Measurements from ENCODE around the gene ATP2A1.
A peak's percentile ranks its signal among the peaks of the same experiment; 100 is the strongest.
"Not testable (repeated sequence)": the region's sequence is repeated elsewhere in the genome, so short reads cannot be mapped to it uniquely, and the experiment has no call there.

ATP2A1 gene

DNA sequence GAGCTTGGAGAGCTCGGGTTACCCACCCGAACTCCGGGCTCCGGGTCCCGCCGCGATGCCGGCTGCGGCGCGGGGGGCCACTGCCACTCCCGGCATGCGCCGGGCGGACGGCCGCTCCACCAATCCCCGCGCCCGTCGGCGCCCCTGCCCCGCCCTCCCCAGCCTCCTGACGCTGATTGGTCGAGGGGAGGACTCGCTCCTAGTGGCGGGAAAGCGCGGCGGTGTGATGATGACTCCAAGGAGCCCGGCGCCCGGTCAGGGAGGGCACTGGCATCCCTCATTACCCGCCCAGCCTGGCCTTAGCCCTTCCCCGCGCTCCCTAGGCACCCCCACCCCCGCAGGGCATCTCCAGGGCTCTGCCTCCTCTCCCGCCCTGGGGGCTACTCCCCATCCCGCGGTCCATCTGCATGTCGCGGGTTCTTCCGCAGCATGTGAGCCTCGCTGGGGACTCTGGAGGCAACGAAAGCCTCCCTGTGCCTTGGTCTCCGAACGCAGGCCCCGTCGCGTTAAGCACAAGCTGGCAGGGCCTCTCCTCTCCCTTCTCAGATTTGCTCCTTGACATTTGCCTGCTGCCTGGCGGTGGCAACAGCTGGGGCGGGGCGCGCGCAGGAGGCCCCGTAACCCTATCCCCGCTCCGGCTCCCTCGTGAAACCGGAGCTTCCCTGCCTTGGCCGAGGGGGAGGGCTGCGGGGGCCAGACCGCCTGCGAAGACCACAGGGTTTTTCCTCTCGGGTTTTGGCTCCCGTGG, 1.7 kb downstream of the ATP2A1 start:
- peak overlapping the region; percentile 77 for H3K27ac ChIP-seq (ENCODE audit: low read length)
- peak overlapping the region; percentile 95 for H2AFZ ChIP-seq (ENCODE audit: low read depth, low read length)
- no peaks in the 10 kb centered on the region for H4K20me1 ChIP-seq (ENCODE audit: insufficient read depth, low read length)
- peaks cover 23% of the 10 kb centered on the region for H3K4me1 ChIP-seq (ENCODE audit: insufficient read depth, low read length)
- H3K4me3 ChIP-seq (ENCODE audit: low read depth in 1 of 2, low read length in 2 of 2): peak overlapping the region; percentile 65 to 68
- peak overlapping the region; percentile 75 for H3K9ac ChIP-seq (ENCODE audit: low read depth, low read length)
- no peaks in the 10 kb centered on the region for H3K27me3 ChIP-seq (ENCODE audit: insufficient read depth, low read length, poor library complexity)
- H3K79me2 ChIP-seq (ENCODE audit: insufficient read depth, low read length): peaks cover 7% of the 10 kb centered on the region
- H3K36me3 ChIP-seq (ENCODE audit: insufficient read depth, low read length): no peaks in the 10 kb centered on the region
- H3K9me3 ChIP-seq (ENCODE audit: insufficient read depth, low read length, severe bottlenecking): no peaks in the 10 kb centered on the region
- no peak for TF ChIP-seq EZH2 (IDR thresholded peaks at IDR 0.05; ENCODE audit: borderline replicate concordance, low read depth, low read length, severe bottlenecking)
- TF ChIP-seq, protein P1, sequence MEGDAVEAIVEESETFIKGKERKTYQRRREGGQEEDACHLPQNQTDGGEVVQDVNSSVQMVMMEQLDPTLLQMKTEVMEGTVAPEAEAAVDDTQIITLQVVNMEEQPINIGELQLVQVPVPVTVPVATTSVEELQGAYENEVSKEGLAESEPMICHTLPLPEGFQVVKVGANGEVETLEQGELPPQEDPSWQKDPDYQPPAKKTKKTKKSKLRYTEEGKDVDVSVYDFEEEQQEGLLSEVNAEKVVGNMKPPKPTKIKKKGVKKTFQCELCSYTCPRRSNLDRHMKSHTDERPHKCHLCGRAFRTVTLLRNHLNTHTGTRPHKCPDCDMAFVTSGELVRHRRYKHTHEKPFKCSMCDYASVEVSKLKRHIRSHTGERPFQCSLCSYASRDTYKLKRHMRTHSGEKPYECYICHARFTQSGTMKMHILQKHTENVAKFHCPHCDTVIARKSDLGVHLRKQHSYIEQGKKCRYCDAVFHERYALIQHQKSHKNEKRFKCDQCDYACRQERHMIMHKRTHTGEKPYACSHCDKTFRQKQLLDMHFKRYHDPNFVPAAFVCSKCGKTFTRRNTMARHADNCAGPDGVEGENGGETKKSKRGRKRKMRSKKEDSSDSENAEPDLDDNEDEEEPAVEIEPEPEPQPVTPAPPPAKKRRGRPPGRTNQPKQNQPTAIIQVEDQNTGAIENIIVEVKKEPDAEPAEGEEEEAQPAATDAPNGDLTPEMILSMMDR (IDR thresholded peaks at IDR 0.05; ENCODE audit: borderline replicate concordance, extremely low read depth, low read length, poor library complexity, severe bottlenecking): no peak
- peak overlapping the region; percentile 74 for H3K4me2 ChIP-seq (ENCODE audit: insufficient read depth, low read length)
- ATAC-seq (ENCODE audit: insufficient read depth, low read depth): peak; percentile 91
- peak; percentile 90 for DNase-seq

DNA sequence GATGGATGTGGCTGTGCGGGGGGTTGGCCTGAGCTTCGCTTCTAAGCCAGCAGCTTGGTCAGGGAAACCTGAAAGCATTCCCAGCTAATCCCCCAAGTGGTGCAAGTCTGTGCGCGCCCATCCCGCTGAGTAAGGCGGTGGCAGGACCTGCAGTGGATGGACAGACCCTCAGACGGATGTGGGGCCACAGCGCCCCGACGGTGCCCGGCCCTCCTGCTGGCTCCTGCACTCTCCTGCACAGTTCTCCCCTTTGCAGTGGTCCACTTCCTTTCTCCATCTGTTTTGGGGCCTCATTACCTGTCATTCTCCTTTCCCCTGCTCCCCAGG, 2.3 kb downstream of the ATP2A1 start:
- peak overlapping the region; percentile 95 for H2AFZ ChIP-seq (ENCODE audit: low read depth, low read length)
- no peak for ATAC-seq (ENCODE audit: insufficient read depth, low read depth)

DNA sequence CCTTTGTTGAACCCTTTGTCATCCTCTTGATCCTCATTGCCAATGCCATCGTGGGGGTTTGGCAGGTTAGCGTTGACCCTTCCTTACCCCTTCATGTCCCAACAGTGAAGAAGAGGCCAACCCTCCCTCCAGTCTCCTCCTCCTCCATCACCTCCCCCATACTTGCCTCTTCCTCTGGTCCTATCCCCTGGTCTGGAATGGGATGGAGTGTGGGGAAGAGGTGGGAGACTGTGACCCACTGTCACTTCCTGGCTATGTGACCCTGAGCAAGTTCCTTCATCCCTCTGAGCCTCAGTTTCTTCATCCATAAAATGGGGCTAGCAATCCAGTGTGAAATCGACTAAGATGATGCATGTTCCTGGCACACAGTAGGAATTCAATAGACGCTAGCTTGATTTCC, 2.7 kb downstream of the ATP2A1 start:
- peaks cover 23% of the 10 kb centered on the region for H3K4me1 ChIP-seq (ENCODE audit: insufficient read depth, low read length)
- H3K4me2 ChIP-seq (ENCODE audit: insufficient read depth, low read length): no peak overlapping the region
- no peaks in the 10 kb centered on the region for H4K20me1 ChIP-seq (ENCODE audit: insufficient read depth, low read length)
- H3K36me3 ChIP-seq (ENCODE audit: insufficient read depth, low read length): no peaks in the 10 kb centered on the region
- H3K27ac ChIP-seq (ENCODE audit: low read length): no peak overlapping the region
- peak overlapping the region; percentile 95; the same call in 1 of the 2 replicates for H2AFZ ChIP-seq (ENCODE audit: low read depth, low read length)
- no peak for TF ChIP-seq EZH2 (IDR thresholded peaks at IDR 0.05; ENCODE audit: borderline replicate concordance, low read depth, low read length, severe bottlenecking)
- TF ChIP-seq, protein P1 (IDR thresholded peaks at IDR 0.05; ENCODE audit: borderline replicate concordance, extremely low read depth, low read length, poor library complexity, severe bottlenecking): no peak
- H3K27me3 ChIP-seq (ENCODE audit: insufficient read depth, low read length, poor library complexity): no peaks in the 10 kb centered on the region
- ATAC-seq (ENCODE audit: insufficient read depth, low read depth) (no peak), DNase-seq (no peak)
- H3K9me3 ChIP-seq (ENCODE audit: insufficient read depth, low read length, severe bottlenecking): no peaks in the 10 kb centered on the region
- H3K9ac ChIP-seq (ENCODE audit: low read depth, low read length): no peak overlapping the region
- peaks cover 7% of the 10 kb centered on the region for H3K79me2 ChIP-seq (ENCODE audit: insufficient read depth, low read length)
- H3K4me3 ChIP-seq (ENCODE audit: low read depth in 1 of 2, low read length in 2 of 2): no peak overlapping the region

More for the DNA sequence above, 2.3 kb downstream of the ATP2A1 start:
- Histone ChIP-seq H3K4me2 (ENCODE audit: insufficient read depth, low read length) (peak overlapping the region; percentile 74), H3K9ac (ENCODE audit: low read depth, low read length) (peak overlapping the region; percentile 75), H3K36me3 (ENCODE audit: insufficient read depth, low read length) (no peaks in the 10 kb centered on the region), H4K20me1 (ENCODE audit: insufficient read depth, low read length) (no peaks in the 10 kb centered on the region), H3K79me2 (ENCODE audit: insufficient read depth, low read length) (peaks cover 7% of the 10 kb centered on the region), H3K27me3 (ENCODE audit: insufficient read depth, low read length, poor library complexity) (no peaks in the 10 kb centered on the region), H3K4me1 (ENCODE audit: insufficient read depth, low read length) (peaks cover 23% of the 10 kb centered on the region), H3K9me3 (ENCODE audit: insufficient read depth, low read length, severe bottlenecking) (no peaks in the 10 kb centered on the region), H3K27ac (ENCODE audit: low read length) (peak overlapping the region; percentile 77; the same call in 1 of the 2 replicates), H3K4me3 (ENCODE audit: low read depth in 1 of 2, low read length in 2 of 2) (peak overlapping the region in 1 of 2 experiments; percentile 68; a peak in 1 of 4 replicates)
- no peak for DNase-seq
- TF ChIP-seq EZH2 (IDR thresholded peaks at IDR 0.05; ENCODE audit: borderline replicate concordance, low read depth, low read length, severe bottlenecking): no peak
- TF ChIP-seq, protein P1 (IDR thresholded peaks at IDR 0.05; ENCODE audit: borderline replicate concordance, extremely low read depth, low read length, poor library complexity, severe bottlenecking): no peak

- H3K27me3 ChIP-seq (ENCODE audit: insufficient read depth, low read length, poor library complexity); H3K4me2 ChIP-seq (ENCODE audit: insufficient read depth, low read length); H3K9me3 ChIP-seq (ENCODE audit: insufficient read depth, low read length, severe bottlenecking); H3K79me2 ChIP-seq (ENCODE audit: insufficient read depth, low read length); H3K36me3 ChIP-seq (ENCODE audit: insufficient read depth, low read length); H3K9ac ChIP-seq (ENCODE audit: low read depth, low read length); DNase-seq; ATAC-seq (ENCODE audit: insufficient read depth, low read depth); H3K27ac ChIP-seq (ENCODE audit: low read length); H3K4me3 ChIP-seq (ENCODE audit: low read depth in 1 of 2, low read length in 2 of 2); H2AFZ ChIP-seq (ENCODE audit: low read depth, low read length); H4K20me1 ChIP-seq (ENCODE audit: insufficient read depth, low read length): not testable (repeated sequence)
- peaks cover 23% of the 10 kb centered on the region for H3K4me1 ChIP-seq (ENCODE audit: insufficient read depth, low read length)
Observed at GRCh38 chr16:28881565-28881964, 3.3 kb downstream of the ATP2A1 start.
